Tibial nerve (tissue), 4 donors: ENCODE data around the gene GNAI2. TPM values are rescaled to one million over a fixed set of nuclear protein-coding genes. Genes with fewer than 3 reads are reported as not detected.
A peak's percentile ranks its signal among the peaks of the same experiment; 100 is the strongest.

Experiments used
- DNase-seq, 2 donors: peaks; one replicate each; pipeline ENCODE4 v3.0.0-alpha.2; 2019; ENCODE audit warnings: low spot score in 2 of 2
- H3K27ac ChIP-seq, 4 donors: fragments of 200-600 bp; sonication (generic) in 3 of 4; one replicate each; pipeline ENCODE4 v1.5.1; 2017 to 2019; ENCODE audit warnings: mild to moderate bottlenecking in 1 of 4
- H3K27me3 ChIP-seq, 2 donors: fragments of 200-600 bp; sonication (generic) in 1 of 2; one replicate each; pipeline versions ENCODE4 v1.5.1 to v1.6.0; 2017 to 2019
- H3K36me3 ChIP-seq, 3 donors: fragments of 200-600 bp; sonication (generic); one replicate each; pipeline ENCODE4 v1.5.1; 2018 to 2019
- H3K4me1 ChIP-seq, 4 donors: fragments of 200-600 bp; sonication (generic) in 3 of 4; one replicate each; pipeline ENCODE4 v1.5.1; 2017 to 2019
- H3K4me3 ChIP-seq, 4 donors: fragments of 200-600 bp; sonication (generic) in 3 of 4; one replicate each; pipeline ENCODE4 v1.5.1; 2017 to 2019; ENCODE audit warnings: mild to moderate bottlenecking in 1 of 4, moderate library complexity in 1 of 4
- H3K9me3 ChIP-seq, 4 donors: fragments of 200-600 bp; sonication (generic) in 3 of 4; one replicate each; pipeline ENCODE4 v1.5.1; 2017 to 2019
- CTCF ChIP-seq, 5 experiments: fragments of 200-600 bp in 3 of 5; fragments of 450-650 bp in 2 of 5; sonication (generic) in 3 of 5; IDR thresholded peaks; one replicate each; pipeline ENCODE4 v1.5.1; 2016 to 2019; ENCODE audit warnings: antibody characterized with exemption in 5 of 5, mild to moderate bottlenecking in 3 of 5, moderate library complexity in 2 of 5
- EP300 ChIP-seq, 2 donors: sonication (generic); formaldehyde crosslinking; IDR thresholded peaks; one replicate each; pipeline ENCODE4 v1.6.1; 2017; ENCODE audit warnings: antibody characterized with exemption in 2 of 2, mild to moderate bottlenecking in 1 of 2
- POLR2A ChIP-seq, 2 donors: fragments of 450-650 bp; IDR thresholded peaks; one replicate each; pipeline ENCODE4 v1.6.1; 2017; ENCODE audit warnings: antibody characterized with exemption in 2 of 2, mild to moderate bottlenecking in 2 of 2, moderate library complexity in 2 of 2
- WGBS, 2 donors: methylation state at CpG; one replicate each; pipeline ENCODE4 v1.1.5; 2018; 5-methylcytosine and 5-hydroxymethylcytosine counted together
- total RNA-seq, 4 donors: library from RNA; depleted of rRNA; stranded (reverse); fragments of >200 nt; gene quantifications; one replicate each; pipeline ENCODE4 v1.1.0, GENCODE V29; 2016

The GNAI2 gene
- total RNA-seq, 4 donors from 2014 or later = 201 to 265 (median 243) TPM

GRCh38 chr3:50292159-50293078 is 56.4 kb downstream of the GNAI2 start, which contains the start of gene IFRD2:
IFRD2 (minus strand) TSS chr3:50292429; CDS start chr3:50292274, 155 bp downstream.
- peak; percentile 70 to 75 for TF ChIP-seq POLR2A (IDR thresholded peaks at IDR 0.05)
- peak; percentile 92 to 98 for TF ChIP-seq EP300 (IDR thresholded peaks at IDR 0.05)
- peak in 1 of 5 experiments; percentile 43 for TF ChIP-seq CTCF (IDR thresholded peaks at IDR 0.05)
- peaks cover 0 to 44% (median 15%) of the 10 kb centered on the region in 3 donors for H3K36me3 ChIP-seq
- H3K27ac ChIP-seq = peak within 1 kb of the TSS; percentile 58 to 93 (median 84)
- peaks cover 0 to 29% (median 14%) of the 10 kb centered on the region in 4 donors for H3K4me1 ChIP-seq
- WGBS, 2 donors = 0% methylated on average over 35 to 48 of the region's 67 CpGs
- no peaks in the 10 kb centered on the region for H3K27me3 ChIP-seq
- peak within 1 kb of the TSS; percentile 67 to 94 (median 85) for H3K4me3 ChIP-seq
- H3K9me3 ChIP-seq = no peaks in the 10 kb centered on the region
- peak; percentile 91 to 94 for DNase-seq

- DNase-seq = no peak
- Histone ChIP-seq H3K9me3 (no peaks in the 10 kb centered on the region), H3K4me3 (peak overlapping the region in 1 of 4 donors; percentile 31), H3K27me3 (no peaks in the 10 kb centered on the region), H3K4me1 (peaks cover 0 to 38% (median 18%) of the 10 kb centered on the region in 4 donors), H3K36me3 (peaks cover 0 to 39% (median 9%) of the 10 kb centered on the region in 3 donors), H3K27ac (peak overlapping the region; percentile 58 to 93 (median 82))
- WGBS, 2 donors = 72 to 74% methylated on average over 10 of the region's 12 CpGs
- TF ChIP-seq CTCF (IDR thresholded peaks at IDR 0.05) (no peak), EP300 (IDR thresholded peaks at IDR 0.05) (no peak), POLR2A (IDR thresholded peaks at IDR 0.05) (no peak)
Measured at GRCh38 chr3:50293079-50293801, 57.2 kb downstream of the GNAI2 start.

- Histone ChIP-seq H3K36me3 (peaks cover 0 to 30% (median 8%) of the 10 kb centered on the region in 3 donors), H3K4me3 (no peak overlapping the region), H3K9me3 (no peaks in the 10 kb centered on the region), H3K4me1 (peaks cover 0 to 44% (median 26%) of the 10 kb centered on the region in 4 donors), H3K27me3 (no peaks in the 10 kb centered on the region), H3K27ac (no peak overlapping the region)
- DNase-seq = no peak
- TF ChIP-seq CTCF (IDR thresholded peaks at IDR 0.05) (no peak), EP300 (IDR thresholded peaks at IDR 0.05) (no peak), POLR2A (IDR thresholded peaks at IDR 0.05) (no peak)
- WGBS, 2 donors = 84 to 89% methylated on average over 4 of the region's 4 CpGs
Measured at GRCh38 chr3:50294089-50294488, 58.1 kb downstream of the GNAI2 start.

- peaks cover 0 to 46% (median 28%) of the 10 kb centered on the region in 4 donors for H3K4me1 ChIP-seq
- H3K4me3 ChIP-seq = no peak overlapping the region
- H3K27me3 ChIP-seq = no peaks in the 10 kb centered on the region
- H3K9me3 ChIP-seq = no peaks in the 10 kb centered on the region
- no peak overlapping the region for H3K27ac ChIP-seq
- 90 to 91% methylated on average over 18 to 20 of the region's 22 CpGs for WGBS, 2 donors
- peaks cover 0 to 24% (median 1%) of the 10 kb centered on the region in 3 donors for H3K36me3 ChIP-seq
- TF ChIP-seq POLR2A (IDR thresholded peaks at IDR 0.05) = no peak
- TF ChIP-seq EP300 (IDR thresholded peaks at IDR 0.05) = no peak
- no peak for TF ChIP-seq CTCF (IDR thresholded peaks at IDR 0.05)
- DNase-seq = no peak
Measured at GRCh38 chr3:50294492-50295403, 58.7 kb downstream of the GNAI2 start.
